Activated naive CD8-positive, alpha-beta T cell treated with anti-CD3 and anti-CD28 coated beads for 36 hours (primary cell): ENCODE results near the gene BFSP1. TPM values are rescaled to one million over a fixed set of nuclear protein-coding genes. Genes with fewer than 3 reads are reported as not detected.

Experiments used
- DNase-seq: peaks from one replicate; pipeline ENCODE4 v3.0.0; 2021
- H3K27ac Mint-ChIP-seq: one replicate; pipeline ENCODE4 v1.8.0; 2022; ENCODE audit warnings: mild to moderate bottlenecking, moderate library complexity, mixed read lengths
- H3K27me3 Mint-ChIP-seq: one replicate; pipeline ENCODE4 v1.8.0; 2022; ENCODE audit warnings: mild to moderate bottlenecking, mixed read lengths
- H3K36me3 Mint-ChIP-seq: one replicate; pipeline ENCODE4 v1.8.0; 2021; ENCODE audit warnings: mild to moderate bottlenecking, mixed read lengths
- H3K4me1 Mint-ChIP-seq: one replicate; pipeline ENCODE4 v1.8.0; 2021; ENCODE audit warnings: mixed read lengths
- H3K4me3 Mint-ChIP-seq: one replicate; pipeline ENCODE4 v1.8.0; 2022; ENCODE audit warnings: mild to moderate bottlenecking, moderate library complexity, mixed read lengths
- H3K9me3 Mint-ChIP-seq: one replicate; pipeline ENCODE4 v1.8.0; 2022; ENCODE audit warnings: mixed read lengths
- total RNA-seq, 2 experiments: library from RNA; stranded (reverse); gene quantifications; one replicate each; pipeline ENCODE4 v1.2.3, GENCODE V29; 2021

Gene BFSP1
- total RNA-seq, 2 experiments from 2014 or later: 0.18 to 0.64 TPM

GRCh38 chr20:17457079-17457478 is 74.1 kb downstream of the BFSP1 start:
- Mint-ChIP-seq H3K4me3 (no peak overlapping the region), H3K27ac (no peak overlapping the region), H3K27me3 (peaks cover 21% of the 10 kb centered on the region), H3K4me1 (peaks cover 3% of the 10 kb centered on the region), H3K9me3 (peaks cover 2% of the 10 kb centered on the region), H3K36me3 (no peaks in the 10 kb centered on the region)
- DNase-seq: no peak

- no peak for DNase-seq
- no peak overlapping the region for H3K27ac Mint-ChIP-seq
- no peaks in the 10 kb centered on the region for H3K36me3 Mint-ChIP-seq
- peaks cover 24% of the 10 kb centered on the region for H3K27me3 Mint-ChIP-seq
- H3K9me3 Mint-ChIP-seq: peaks cover 2% of the 10 kb centered on the region
- no peak overlapping the region for H3K4me3 Mint-ChIP-seq
- H3K4me1 Mint-ChIP-seq: peaks cover 3% of the 10 kb centered on the region
Observed at GRCh38 chr20:17456279-17456678, 74.9 kb downstream of the BFSP1 start.

- Mint-ChIP-seq H3K27me3 (peaks cover 29% of the 10 kb centered on the region), H3K9me3 (no peaks in the 10 kb centered on the region), H3K36me3 (no peaks in the 10 kb centered on the region), H3K4me3 (no peak overlapping the region), H3K4me1 (no peaks in the 10 kb centered on the region), H3K27ac (no peak overlapping the region)
- no peak for DNase-seq
Observed at GRCh38 chr20:17453592-17453991, 77.6 kb downstream of the BFSP1 start.

- Mint-ChIP-seq H3K27ac (no peak overlapping the region), H3K4me1 (no peaks in the 10 kb centered on the region), H3K9me3 (no peaks in the 10 kb centered on the region), H3K36me3 (no peaks in the 10 kb centered on the region), H3K4me3 (no peak overlapping the region), H3K27me3 (peaks cover 24% of the 10 kb centered on the region)
- no peak for DNase-seq
Observed at GRCh38 chr20:17452441-17452840, 78.7 kb downstream of the BFSP1 start.

- no peak for DNase-seq
- H3K27me3 Mint-ChIP-seq: peaks cover 11% of the 10 kb centered on the region
- H3K4me3 Mint-ChIP-seq: no peak overlapping the region
- H3K36me3 Mint-ChIP-seq: no peaks in the 10 kb centered on the region
- H3K9me3 Mint-ChIP-seq: no peaks in the 10 kb centered on the region
- H3K27ac Mint-ChIP-seq: no peak overlapping the region
- H3K4me1 Mint-ChIP-seq: no peaks in the 10 kb centered on the region
Observed at GRCh38 chr20:17449031-17449430, 82.1 kb downstream of the BFSP1 start.

GRCh38 chr20:17448071-17448470 is 83.1 kb downstream of the BFSP1 start:
- DNase-seq: no peak
- Mint-ChIP-seq H3K4me3 (no peak overlapping the region), H3K36me3 (no peaks in the 10 kb centered on the region), H3K9me3 (no peaks in the 10 kb centered on the region), H3K4me1 (no peaks in the 10 kb centered on the region), H3K27me3 (peaks cover 20% of the 10 kb centered on the region), H3K27ac (no peak overlapping the region)

GRCh38 chr20:17446171-17446570 is 85.0 kb downstream of the BFSP1 start:
- no peak overlapping the region for H3K4me3 Mint-ChIP-seq
- H3K27ac Mint-ChIP-seq: no peak overlapping the region
- no peaks in the 10 kb centered on the region for H3K4me1 Mint-ChIP-seq
- peaks cover 5% of the 10 kb centered on the region for H3K9me3 Mint-ChIP-seq
- H3K27me3 Mint-ChIP-seq: peaks cover 24% of the 10 kb centered on the region
- H3K36me3 Mint-ChIP-seq: no peaks in the 10 kb centered on the region
- DNase-seq: no peak

GRCh38 chr20:17445543-17445942 is 85.6 kb downstream of the BFSP1 start:
- no peak for DNase-seq
- Mint-ChIP-seq H3K27ac (no peak overlapping the region), H3K4me1 (no peaks in the 10 kb centered on the region), H3K9me3 (peaks cover 5% of the 10 kb centered on the region), H3K27me3 (peaks cover 23% of the 10 kb centered on the region), H3K4me3 (no peak overlapping the region), H3K36me3 (no peaks in the 10 kb centered on the region)

- H3K27ac Mint-ChIP-seq: no peak overlapping the region
- peaks cover 5% of the 10 kb centered on the region for H3K9me3 Mint-ChIP-seq
- H3K36me3 Mint-ChIP-seq: no peaks in the 10 kb centered on the region
Observed at GRCh38 chr20:17444091-17444490, 87.1 kb downstream of the BFSP1 start.

More at GRCh38 chr20:17444091-17444490, 87.1 kb downstream of the BFSP1 start:
- H3K4me3 Mint-ChIP-seq: no peak overlapping the region
- H3K27me3 Mint-ChIP-seq: peaks cover 24% of the 10 kb centered on the region
- no peaks in the 10 kb centered on the region for H3K4me1 Mint-ChIP-seq
- DNase-seq: no peak

Other genes with a start within 250 kb of the BFSP1 start
- 10 to 100 TPM; 56.7 to 57.5 TPM for gene DSTN, start 38.7 kb upstream of the BFSP1 start, total RNA-seq
- gene RRBP1, start 150.9 kb upstream of the BFSP1 start, total RNA-seq: 10 to 100 TPM; 24.0 to 26.5 TPM
- not detected for gene BANF2, start 168.6 kb upstream of the BFSP1 start, total RNA-seq